Fibroblast of upper back skin (primary cell): ENCODE data around the gene SSNA1.

Experiments
- DNase-seq: peaks from one replicate; pipeline ENCODE4 v3.0.0-alpha.2; 2013

SSNA1 gene

DNA sequence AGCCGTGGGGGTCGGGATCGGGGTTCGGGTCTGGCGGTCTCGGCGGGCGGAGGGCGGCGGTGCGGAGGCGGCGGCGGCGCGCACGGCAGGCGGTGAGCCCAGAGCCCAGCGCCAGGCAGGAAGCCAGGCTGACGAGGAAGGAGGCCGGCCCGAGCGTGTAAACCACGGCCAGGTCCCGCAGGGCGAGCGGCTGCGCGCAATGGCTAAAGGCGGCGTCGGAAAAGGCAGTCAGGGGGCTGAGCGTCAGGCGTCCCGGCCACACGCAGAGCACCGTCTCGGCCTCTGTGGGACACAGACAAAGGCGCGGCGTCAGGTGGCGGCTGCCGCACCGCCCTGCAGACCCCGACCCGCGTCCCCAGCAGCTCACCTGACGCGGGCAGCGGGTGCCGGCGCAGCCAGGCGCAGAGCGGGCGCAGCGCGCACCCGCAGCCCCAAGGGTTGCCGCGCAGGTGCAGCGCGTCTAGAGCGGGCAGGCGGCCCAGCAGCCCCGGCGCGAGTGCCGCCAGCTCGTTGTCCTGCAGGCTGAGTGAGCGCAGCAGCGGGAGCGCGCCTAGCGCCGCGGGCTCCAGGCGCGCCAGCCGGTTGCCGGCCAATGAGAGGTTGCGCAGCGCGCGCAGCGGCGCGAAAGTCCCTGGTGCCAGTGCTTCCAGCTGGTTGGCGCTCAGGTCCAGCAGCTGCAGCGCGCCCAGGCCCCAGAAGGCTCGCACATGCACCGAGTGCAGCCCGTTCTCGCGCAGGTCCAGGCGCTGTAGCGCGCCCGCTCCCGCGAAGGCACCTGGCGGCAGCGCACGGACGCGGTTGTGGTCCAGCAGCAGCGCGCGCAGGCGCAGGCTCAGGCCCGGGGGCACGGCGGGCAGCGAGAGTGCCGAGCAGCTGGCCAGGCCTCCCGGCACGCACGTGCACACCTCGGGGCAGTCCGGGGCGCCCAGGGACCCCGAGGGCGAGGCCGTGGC is 19.3 kb upstream of the SSNA1 start:
- no peak for DNase-seq

GRCh38 chr9:137169896-137170358 is 18.5 kb upstream of the SSNA1 start, which contains the start of gene LRRC26:
Gene LRRC26 (minus strand): TSS chr9:137170051. CDS start chr9:137169943, 108 bp downstream.
- DNase-seq = no peak

DNA sequence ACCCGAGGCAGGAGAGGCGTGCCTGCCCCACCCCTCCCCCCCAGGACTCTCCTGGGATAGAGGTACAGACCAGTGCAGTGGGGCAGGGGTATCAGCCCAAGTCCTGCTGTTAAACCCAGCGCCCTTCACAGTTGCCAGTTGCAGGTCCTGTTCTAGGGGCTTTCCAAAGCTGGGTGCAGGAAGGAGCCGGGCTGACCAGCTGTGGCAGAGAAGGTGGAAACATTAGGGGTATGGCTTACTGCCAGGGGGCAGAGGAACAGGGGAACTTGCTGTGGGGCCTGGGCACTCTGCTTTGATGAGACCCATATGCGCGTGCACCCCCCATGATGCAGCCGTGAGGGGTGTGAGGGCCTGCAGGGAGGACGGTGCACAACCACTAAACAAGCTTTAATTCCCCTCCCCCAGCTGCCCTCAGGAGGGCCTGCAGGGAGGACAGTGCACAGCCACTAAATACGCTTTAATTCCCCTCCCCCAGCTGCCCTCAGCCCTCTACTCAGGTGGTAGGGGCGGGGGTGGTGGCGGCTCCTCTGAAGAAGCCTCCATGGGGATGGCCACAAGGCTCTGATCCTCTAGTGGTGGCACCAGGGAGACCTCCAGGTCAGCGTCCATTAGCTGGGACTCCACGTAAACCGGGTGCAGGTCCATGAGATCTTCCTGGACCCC is 17.9 kb upstream of the SSNA1 start:
- DNase-seq = no peak

GRCh38 chr9:137171149-137171900 is 17.2 kb upstream of the SSNA1 start:
- DNase-seq = no peak

- DNase-seq = no peak
Measured at GRCh38 chr9:137172901-137173795, 15.3 kb upstream of the SSNA1 start.

GRCh38 chr9:137173796-137174664 is 14.4 kb upstream of the SSNA1 start:
- DNase-seq = no peak

GRCh38 chr9:137174722-137175293 is 13.7 kb upstream of the SSNA1 start:
- no peak for DNase-seq

DNA sequence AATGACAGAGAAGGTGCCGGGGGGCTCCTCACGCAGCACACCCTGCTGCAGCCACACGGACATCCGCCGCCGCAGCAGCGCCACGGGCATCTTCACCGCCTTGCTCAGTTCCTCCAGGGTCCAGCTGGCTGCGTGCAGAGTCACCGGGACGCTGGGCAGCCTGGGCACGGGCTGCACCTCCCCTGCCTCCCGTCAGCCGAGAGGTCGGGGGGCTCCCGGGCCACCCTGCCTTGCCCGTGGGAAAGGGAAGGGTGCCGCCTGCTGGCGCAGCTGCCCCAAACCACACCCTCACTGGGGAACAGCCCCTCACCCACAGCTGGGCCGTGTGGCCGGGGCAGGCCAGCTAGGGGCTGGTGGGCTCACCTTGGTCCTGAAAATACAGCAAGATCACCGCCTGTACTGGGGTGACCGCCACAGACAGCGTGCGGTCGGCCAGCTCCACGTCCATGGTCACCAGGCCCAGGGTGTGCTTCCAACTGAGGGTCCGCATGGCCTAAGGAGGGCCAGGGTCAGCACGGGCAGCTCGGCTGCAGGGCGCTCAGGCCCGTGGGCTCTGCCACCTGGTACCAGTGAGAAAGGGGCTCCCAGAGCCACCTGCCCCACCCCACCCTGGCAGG is 13.0 kb upstream of the SSNA1 start:
- DNase-seq = no peak

- DNase-seq = peak; percentile 18
Measured at GRCh38 chr9:137176302-137177182, 11.9 kb upstream of the SSNA1 start.

GRCh38 chr9:137178201-137178938 is 10.1 kb upstream of the SSNA1 start:
- DNase-seq = no peak

- DNase-seq = no peak
Measured at GRCh38 chr9:137178939-137179630, 9.4 kb upstream of the SSNA1 start.

GRCh38 chr9:137179761-137180160 is 8.7 kb upstream of the SSNA1 start:
- DNase-seq = no peak

GRCh38 chr9:137180491-137180890 is 8.0 kb upstream of the SSNA1 start:
- no peak for DNase-seq

GRCh38 chr9:137181680-137182079 is 6.8 kb upstream of the SSNA1 start:
- no peak for DNase-seq

DNA sequence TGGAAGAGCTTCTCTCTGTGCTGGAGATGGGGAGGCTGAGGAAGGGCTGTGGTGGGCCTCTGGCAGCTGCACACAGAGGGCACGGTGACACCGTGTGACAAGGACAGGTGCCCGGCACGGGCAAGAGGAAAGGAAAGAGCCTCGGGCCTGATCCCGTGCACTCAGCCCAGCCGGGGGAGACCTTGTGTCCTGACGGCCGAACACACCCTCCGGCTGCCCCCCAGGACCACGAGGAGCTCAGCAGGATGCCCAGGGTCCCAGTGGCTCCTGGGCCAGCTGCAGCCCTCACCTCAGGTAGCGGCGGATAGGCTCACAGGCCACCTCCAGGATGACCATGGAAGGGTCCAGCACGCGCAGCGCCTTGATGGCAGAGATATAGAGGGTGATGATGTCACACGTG is 5.6 kb upstream of the SSNA1 start:
- DNase-seq = no peak

- DNase-seq = no peak
Measured at GRCh38 chr9:137183980-137184595, 4.4 kb upstream of the SSNA1 start.
